A673 (cell line): ENCODE data around the gene OR4S2. TPM values are rescaled to one million over a fixed set of nuclear protein-coding genes. Genes with fewer than 3 reads are reported as not detected.

Source experiments
- BruUV-seq: library from RNA; stranded (reverse); fragments of 400-500 nt; replicated peaks from 2 replicates; lab custom pipeline; 2021; lab: Mats Ljungman, UMichigan
- CTCF ChIA-PET: fragments of 300-600 bp; sonication (Branson Sonifier 250); formaldehyde crosslinking; loops from one replicate; lab custom pipeline; 2022; ENCODE audit warnings: antibody characterized with exemption; lab: Charles Lee
- POLR2A ChIA-PET: fragments of 300-600 bp; sonication (Branson Sonifier 250); formaldehyde crosslinking; loops from one replicate; lab custom pipeline; 2022; ENCODE audit warnings: antibody characterized with exemption; ENCODE audit not compliant: low non-redundant PET; lab: Charles Lee
- DNase-seq: peaks from one replicate; pipeline ENCODE4 v3.0.0-alpha.2; 2015; ENCODE audit warnings: low spot score
- H3K27ac ChIP-seq: fragments of 200-600 bp; sonication (generic); 2 replicates; pipeline ENCODE4 v1.5.1; 2016; ENCODE audit warnings: mixed run types, low read depth, mild to moderate bottlenecking, mixed read lengths, antibody characterized with exemption, low read length; ENCODE audit not compliant: poor library complexity, severe bottlenecking
- H3K27me3 ChIP-seq: fragments of 200-600 bp; sonication (generic); replicated peaks from 2 replicates; pipeline ENCODE4 v1.6.1; 2017; ENCODE audit warnings: mixed run types, low read depth, mild to moderate bottlenecking, mixed read lengths, antibody characterized with exemption, low read length; ENCODE audit not compliant: insufficient read depth, poor library complexity
- H3K36me3 ChIP-seq: fragments of 200-600 bp; sonication (generic); 2 replicates; pipeline ENCODE4 v1.6.1; 2016; ENCODE audit warnings: mixed run types, mild to moderate bottlenecking, mixed read lengths, antibody characterized with exemption, low read length; ENCODE audit not compliant: insufficient read depth, poor library complexity, severe bottlenecking
- H3K4me1 ChIP-seq: fragments of 200-600 bp; sonication (generic); 2 replicates; pipeline ENCODE4 v1.6.1; 2017; ENCODE audit warnings: mixed run types, mild to moderate bottlenecking, mixed read lengths, antibody characterized with exemption, low read length; ENCODE audit not compliant: insufficient read depth, poor library complexity, severe bottlenecking
- H3K4me3 ChIP-seq: fragments of 200-600 bp; sonication (generic); 2 replicates; pipeline ENCODE4 v1.5.1; 2016; ENCODE audit warnings: low read depth, mixed run types, mild to moderate bottlenecking, mixed read lengths, low read length; ENCODE audit not compliant: poor library complexity, severe bottlenecking
- H3K9me3 ChIP-seq: fragments of 200-600 bp; sonication (generic); 2 replicates; pipeline ENCODE4 v1.6.1; 2016; ENCODE audit warnings: mixed run types, low read depth, mild to moderate bottlenecking, mixed read lengths, antibody characterized with exemption, low read length; ENCODE audit not compliant: poor library complexity, severe bottlenecking
- CTCF ChIP-seq: fragments of 300-800, 200-600 bp; sonication (generic); conservative IDR thresholded peaks from 2 replicates; pipeline ENCODE4 v1.5.1; 2017; ENCODE audit warnings: low read depth, mild to moderate bottlenecking, antibody characterized with exemption, low read length, moderate library complexity, mixed read lengths
- EZH2 ChIP-seq: fragments of 200-600 bp; sonication (generic); IDR thresholded peaks from 2 replicates; pipeline ENCODE4 v1.6.1; 2017; ENCODE audit warnings: borderline replicate concordance, low read depth, mild to moderate bottlenecking, mixed read lengths, antibody characterized with exemption, low read length; ENCODE audit not compliant: poor library complexity, severe bottlenecking
- intact Hi-C: fragments of 100-400 bp; cut with micrococcal nuclease; formaldehyde crosslinking; loops from one replicate; pipeline ENCODE4 v1.10.0; 2022; ENCODE audit not compliant: unreplicated experiment
- total RNA-seq: library from RNA; stranded (reverse); gene quantifications from 2 replicates; pipeline ENCODE4 v1.2.3, GENCODE V29; 2021

OR4S2 gene
- total RNA-seq, 1 experiment from 2014 or later, result not detected

DNA sequence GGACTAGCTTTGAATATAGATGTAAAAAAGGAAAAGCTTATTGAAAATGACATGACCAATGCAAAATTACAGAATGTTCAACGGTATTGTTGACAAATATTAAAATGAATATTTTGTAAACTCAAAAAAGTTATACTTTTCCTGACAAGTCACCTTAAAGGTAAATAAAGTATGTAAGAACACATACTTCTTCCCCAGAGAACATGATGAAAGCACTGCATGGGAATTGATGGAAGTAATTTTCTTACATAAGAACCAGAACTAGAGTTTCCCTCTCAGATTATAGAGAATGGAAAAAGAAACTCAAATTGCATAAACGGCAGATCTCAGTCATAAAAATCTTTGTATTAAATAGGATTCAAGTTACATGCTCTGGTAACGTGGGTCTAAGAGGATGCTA is 13.3 kb upstream of the OR4S2 start, which contains the start of gene OR4P4:
Gene OR4P4 (plus strand): TSS at position 301 of the 400 bp plus-strand sequence.
- intact Hi-C loops, result no loop called here
- ChIA-PET CTCF (no interaction called here), POLR2A (no interaction called here)

DNA sequence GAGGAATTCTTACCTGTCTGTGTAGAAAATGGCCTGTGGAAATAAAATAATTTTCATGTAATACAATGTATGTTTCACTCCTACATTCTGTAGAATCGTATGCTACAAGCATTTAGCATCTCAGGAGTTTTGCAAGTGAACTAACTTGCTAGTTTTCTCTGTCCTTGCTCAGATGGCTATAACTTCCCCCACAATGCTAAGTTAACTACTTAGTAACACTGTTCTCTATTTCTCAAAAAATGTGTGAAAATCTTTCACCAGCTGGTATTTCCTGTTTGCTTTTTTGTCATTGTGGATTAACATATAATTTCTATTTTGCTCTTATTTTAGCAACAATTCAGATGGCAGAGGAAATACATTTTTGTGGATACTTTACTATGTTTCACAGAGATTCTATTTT is 4.4 kb downstream of the OR4S2 start:
- ChIA-PET CTCF (no interaction called here), POLR2A (no interaction called here)
- Histone ChIP-seq H3K27me3 (no peaks in the 10 kb centered on the region), H3K4me3 (no peak overlapping the region), H3K4me1 (no peaks in the 10 kb centered on the region), H3K27ac (no peak overlapping the region), H3K9me3 (no peaks in the 10 kb centered on the region), H3K36me3 (no peaks in the 10 kb centered on the region)
- intact Hi-C loops, result no loop called here
- no peak for TF ChIP-seq CTCF
- no peak for TF ChIP-seq EZH2
- BruUV-seq, result no TSS peak
- no peak for DNase-seq

More for the DNA sequence above, 13.3 kb upstream of the OR4S2 start, which contains the start of gene OR4P4:
- DNase-seq, result no peak
- no TSS peak for BruUV-seq
- H3K9me3 ChIP-seq, result peaks cover 7% of the 10 kb centered on the region
- no peaks in the 10 kb centered on the region for H3K4me1 ChIP-seq
- no peak within 1 kb of the TSS for H3K4me3 ChIP-seq
- no peak within 1 kb of the TSS for H3K27ac ChIP-seq
- TF ChIP-seq CTCF (no peak), EZH2 (no peak)
- no peaks in the 10 kb centered on the region for H3K36me3 ChIP-seq
- H3K27me3 ChIP-seq, result no peaks in the 10 kb centered on the region

DNA sequence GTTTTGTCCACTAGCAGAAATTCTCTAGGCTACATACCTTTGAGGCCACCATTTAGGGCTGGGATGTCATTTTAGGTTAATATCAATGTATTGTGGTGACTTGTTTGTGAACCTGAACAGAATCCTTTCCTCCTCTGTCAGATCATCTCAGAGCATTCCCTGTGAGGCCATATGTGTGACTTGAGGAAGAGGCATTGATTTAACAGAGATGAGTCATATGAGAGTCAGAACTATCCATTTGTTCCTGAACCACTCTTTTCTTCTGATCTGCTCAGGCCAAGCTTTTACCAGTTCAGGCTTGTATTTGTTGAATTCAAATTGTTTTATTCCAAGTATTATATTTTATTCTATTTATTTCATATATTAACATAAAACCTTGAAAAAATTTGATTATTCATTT is 7.0 kb downstream of the OR4S2 start:
- intact Hi-C loops, result no loop called here
- no peak overlapping the region for H3K4me3 ChIP-seq
- DNase-seq, result no peak
- H3K4me1 ChIP-seq, result no peaks in the 10 kb centered on the region
- no TSS peak for BruUV-seq
- TF ChIP-seq CTCF, result no peak
- TF ChIP-seq EZH2, result no peak
- ChIA-PET CTCF (no interaction called here), POLR2A (no interaction called here)
- H3K27me3 ChIP-seq, result no peaks in the 10 kb centered on the region
- H3K9me3 ChIP-seq, result no peaks in the 10 kb centered on the region
- no peaks in the 10 kb centered on the region for H3K36me3 ChIP-seq
- no peak overlapping the region for H3K27ac ChIP-seq
